Gastrocnemius medialis (tissue), 4 donors: ENCODE results near the gene GALNT2. TPM values are rescaled to one million over a fixed set of nuclear protein-coding genes. Genes with fewer than 3 reads are reported as not detected.

ENCODE experiments used
- ATAC-seq, 2 donors: fragments of 150-250 bp; one replicate each; pipeline ENCODE4 v1.9.1; 2016
- DNase-seq, 2 donors: peaks; one replicate each; pipeline ENCODE4 v3.0.0-alpha.2; 2019
- H3K27ac ChIP-seq, 4 donors: fragments of 200-600 bp; sonication (generic); 1 replicate in 1 of 4; 2 replicates in 3 of 4; pipeline ENCODE4 v1.5.1; 2016 to 2018; ENCODE audit warnings: mild to moderate bottlenecking in 2 of 4, moderate library complexity in 1 of 4
- H3K27me3 ChIP-seq, 3 donors: fragments of 200-600 bp; sonication (generic) in 2 of 3; 1 replicate in 1 of 3; 2 replicates in 2 of 3; pipeline versions ENCODE4 v1.5.1 to v1.6.0; 2016 to 2019; ENCODE audit warnings: mild to moderate bottlenecking in 1 of 3, moderate library complexity in 1 of 3
- H3K36me3 ChIP-seq, 2 donors: fragments of 200-600 bp; sonication (generic) in 1 of 2; one replicate each; pipeline ENCODE4 v1.5.1; 2017 to 2018
- H3K4me1 ChIP-seq, 2 donors: fragments of 200-600 bp; sonication (generic) in 1 of 2; one replicate each; pipeline ENCODE4 v1.5.1; 2016 to 2017; ENCODE audit warnings: mild to moderate bottlenecking in 2 of 2
- H3K4me3 ChIP-seq, 4 donors: fragments of 200-600 bp; sonication (generic) in 3 of 4; 1 replicate in 1 of 4; 2 replicates in 3 of 4; pipeline ENCODE4 v1.5.1; 2016 to 2019; ENCODE audit warnings: mild to moderate bottlenecking in 2 of 4
- H3K9me3 ChIP-seq, 3 donors: fragments of 200-600 bp; sonication (generic) in 2 of 3; 1 replicate in 1 of 3; 2 replicates in 2 of 3; pipeline ENCODE4 v1.5.1; 2016 to 2019
- CTCF ChIP-seq, 5 experiments: fragments of 450-650 bp in 3 of 5; fragments of 200-600 bp in 2 of 5; sonication (generic) in 2 of 5; IDR thresholded peaks in 4 of 5; conservative IDR thresholded peaks in 1 of 5; 1 replicate in 4 of 5; 2 replicates in 1 of 5; pipeline ENCODE4 v1.5.1; 2016 to 2019; ENCODE audit warnings: antibody characterized with exemption in 5 of 5, mild to moderate bottlenecking in 3 of 5, moderate library complexity in 3 of 5
- POLR2A ChIP-seq, 2 donors: fragments of 450-650 bp; IDR thresholded peaks; one replicate each; pipeline ENCODE4 v1.6.1; 2017; ENCODE audit warnings: antibody characterized with exemption in 2 of 2, mild to moderate bottlenecking in 2 of 2, moderate library complexity in 2 of 2
- in situ Hi-C, 4 donors: fragments of 200-750 bp; cut with MboI; loops; one replicate each; pipeline versions ENCODE4 v1.15.0 to v1.8.0; 2017; ENCODE audit warnings: low sequenced_read_pairs in 4 of 4
- intact Hi-C: fragments of 100-400 bp; cut with DNase I; formaldehyde crosslinking; loops from one replicate; pipeline ENCODE4 v1.15.1; 2023; ENCODE audit warnings: low total_unique reads
- total RNA-seq, 4 donors: library from RNA; depleted of rRNA; stranded (reverse); fragments of >200 nt; gene quantifications; one replicate each; pipeline versions ENCODE4 v1.1.0 to v1.2.3, GENCODE V29; 2016

Gene GALNT2
- total RNA-seq, 4 donors from 2014 or later, result 73.7 to 106 (median 78.3) TPM

GRCh38 chr1:230087028-230087716, 20.1 kb downstream of the GALNT2 start:
- peaks cover 0 to 5% of the 10 kb centered on the region in 2 donors for H3K36me3 ChIP-seq
- intact Hi-C loops, result no loop called here
- no peak for TF ChIP-seq CTCF (IDR thresholded peaks at IDR 0.05 in 4 of 5, conservative IDR thresholded peaks at IDR 0.05 in 1 of 5)
- no peak for TF ChIP-seq POLR2A (IDR thresholded peaks at IDR 0.05)
- in situ Hi-C loops, result no loop called here
- no peaks in the 10 kb centered on the region for H3K9me3 ChIP-seq
- DNase-seq (no peak), ATAC-seq (no peak)
- H3K27ac ChIP-seq, result no peak overlapping the region
- no peaks in the 10 kb centered on the region for H3K27me3 ChIP-seq
- H3K4me1 ChIP-seq, result peaks cover 53 to 74% of the 10 kb centered on the region in 2 donors
- no peak overlapping the region for H3K4me3 ChIP-seq

- DNase-seq, result no peak
- intact Hi-C loops, result no loop called here
- no peak overlapping the region for H3K27ac ChIP-seq
Observed at GRCh38 chr1:230087717-230088105, 20.7 kb downstream of the GALNT2 start.

DNA sequence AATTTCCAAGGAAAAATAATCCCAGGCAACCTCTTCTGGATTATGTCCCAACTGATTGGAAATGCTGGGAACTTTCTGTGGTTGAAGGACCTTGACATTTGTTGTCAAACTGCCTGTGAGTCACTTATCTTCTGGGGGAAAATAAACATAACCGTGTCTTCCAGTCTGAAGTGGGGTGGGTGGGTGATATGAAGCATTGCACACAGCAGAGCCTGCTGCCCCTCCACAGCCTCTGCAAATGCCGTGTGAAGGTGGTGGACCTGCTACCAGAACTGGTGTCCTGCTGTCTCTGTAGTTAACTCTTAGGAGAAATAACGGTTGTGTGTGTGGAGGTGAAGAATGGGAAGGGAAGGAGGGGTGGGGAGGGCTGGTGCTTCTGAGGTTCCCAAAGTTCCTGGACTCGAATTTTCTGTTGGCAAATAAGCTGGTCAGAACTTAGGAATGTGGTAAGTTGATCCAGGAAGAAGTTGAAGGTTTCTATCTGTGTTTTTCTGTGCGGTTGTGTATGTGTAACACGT, 23.2 kb downstream of the GALNT2 start:
- Histone ChIP-seq H3K4me1 (peaks cover 36 to 57% of the 10 kb centered on the region in 2 donors), H3K36me3 (peaks cover 0 to 5% of the 10 kb centered on the region in 2 donors), H3K27me3 (no peaks in the 10 kb centered on the region), H3K4me3 (no peak overlapping the region), H3K27ac (no peak overlapping the region), H3K9me3 (no peaks in the 10 kb centered on the region)
- no peak for DNase-seq
- ATAC-seq, result peak; percentile 53 to 65
- intact Hi-C loops (no loop called here), in situ Hi-C loops (no loop called here)
- TF ChIP-seq POLR2A (IDR thresholded peaks at IDR 0.05) (no peak), CTCF (IDR thresholded peaks at IDR 0.05 in 4 of 5, conservative IDR thresholded peaks at IDR 0.05 in 1 of 5) (no peak)

More at GRCh38 chr1:230087717-230088105, 20.7 kb downstream of the GALNT2 start:
- no peaks in the 10 kb centered on the region for H3K9me3 ChIP-seq
- no peak for ATAC-seq
- no peak overlapping the region for H3K4me3 ChIP-seq
- peaks cover 53 to 76% of the 10 kb centered on the region in 2 donors for H3K4me1 ChIP-seq
- no peaks in the 10 kb centered on the region for H3K27me3 ChIP-seq
- in situ Hi-C loops, result no loop called here
- H3K36me3 ChIP-seq, result peaks cover 0 to 5% of the 10 kb centered on the region in 2 donors
- TF ChIP-seq CTCF (IDR thresholded peaks at IDR 0.05 in 4 of 5, conservative IDR thresholded peaks at IDR 0.05 in 1 of 5), result no peak
- no peak for TF ChIP-seq POLR2A (IDR thresholded peaks at IDR 0.05)

DNA sequence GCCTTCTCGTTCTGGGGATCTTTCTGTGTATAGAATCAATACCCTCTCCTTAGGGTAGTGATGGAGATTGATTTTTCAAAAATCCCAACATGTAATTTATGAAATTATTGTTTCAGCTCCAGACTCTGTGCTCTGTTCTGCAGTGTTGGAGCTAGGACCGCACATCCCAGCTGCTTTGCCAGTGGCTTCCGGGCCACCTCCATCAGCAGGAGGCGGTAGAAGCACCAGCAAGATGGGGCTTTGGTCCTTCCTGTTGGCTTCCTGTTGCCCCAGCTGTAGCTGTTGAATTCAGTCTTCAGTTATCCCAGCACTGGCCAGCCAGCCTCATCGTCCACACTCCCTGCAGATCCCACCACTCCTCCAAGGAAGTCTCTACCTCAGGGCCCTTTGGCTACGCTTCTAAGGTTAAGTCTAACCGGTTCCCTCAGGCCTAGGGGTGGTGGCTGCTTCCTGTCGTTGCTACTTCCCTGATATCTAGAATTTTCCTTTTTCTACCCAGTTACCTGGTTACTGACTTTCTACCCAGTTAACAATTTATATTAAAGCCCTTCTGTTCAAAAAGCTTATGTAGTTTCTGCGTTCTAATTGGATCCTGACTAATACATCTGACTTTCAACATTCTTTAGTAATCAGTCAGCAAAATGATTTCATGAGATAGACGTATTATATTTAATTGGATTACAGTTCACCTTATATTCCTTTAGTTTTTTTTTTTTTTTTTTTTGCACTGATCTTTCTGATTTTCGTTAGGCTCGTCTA, 24.6 kb downstream of the GALNT2 start:
- intact Hi-C loops, result no loop called here
- Histone ChIP-seq H3K27ac (peak overlapping the region in 1 of 4 donors; percentile 2), H3K27me3 (no peaks in the 10 kb centered on the region), H3K9me3 (no peaks in the 10 kb centered on the region), H3K36me3 (peaks cover 0 to 5% of the 10 kb centered on the region in 2 donors), H3K4me3 (no peak overlapping the region), H3K4me1 (peaks cover 22 to 45% of the 10 kb centered on the region in 2 donors)
- in situ Hi-C loops, result no loop called here
- ATAC-seq, result no peak
- no peak for TF ChIP-seq CTCF (IDR thresholded peaks at IDR 0.05 in 4 of 5, conservative IDR thresholded peaks at IDR 0.05 in 1 of 5)
- DNase-seq, result no peak
